Measurements from ENCODE around the gene ESRRB.

DNA sequence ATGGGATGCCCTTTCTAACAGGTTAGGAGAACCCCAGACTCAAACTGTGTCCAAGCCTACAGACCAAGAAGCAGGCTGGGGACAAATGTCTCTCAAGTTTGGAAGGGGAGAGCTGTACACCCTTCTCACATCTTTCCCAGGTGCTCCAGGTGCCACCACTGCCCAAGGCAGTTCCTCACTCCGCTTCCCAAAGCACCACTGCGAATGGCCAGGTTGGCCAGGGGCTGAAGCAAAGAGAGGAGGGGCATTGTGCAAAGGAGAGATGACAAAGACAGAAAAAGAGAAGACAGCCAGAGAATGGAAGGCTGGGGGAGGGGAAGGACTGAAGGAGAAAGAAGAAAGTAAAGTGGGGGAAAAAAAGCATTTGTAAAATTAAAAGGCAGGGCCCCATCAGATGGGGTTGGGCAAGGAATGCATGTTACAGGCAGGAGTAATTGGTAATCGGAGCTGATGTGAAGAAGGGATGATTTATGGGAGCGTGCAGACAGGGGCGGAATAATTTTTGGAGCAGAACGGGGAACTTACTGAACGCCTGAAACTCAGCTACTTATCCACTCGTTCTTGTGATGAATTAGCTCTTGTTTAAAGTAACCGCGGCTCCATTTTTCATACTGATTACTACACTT is 165.8 kb downstream of the ESRRB start:
- TF ChIP-seq, protein P1, sequence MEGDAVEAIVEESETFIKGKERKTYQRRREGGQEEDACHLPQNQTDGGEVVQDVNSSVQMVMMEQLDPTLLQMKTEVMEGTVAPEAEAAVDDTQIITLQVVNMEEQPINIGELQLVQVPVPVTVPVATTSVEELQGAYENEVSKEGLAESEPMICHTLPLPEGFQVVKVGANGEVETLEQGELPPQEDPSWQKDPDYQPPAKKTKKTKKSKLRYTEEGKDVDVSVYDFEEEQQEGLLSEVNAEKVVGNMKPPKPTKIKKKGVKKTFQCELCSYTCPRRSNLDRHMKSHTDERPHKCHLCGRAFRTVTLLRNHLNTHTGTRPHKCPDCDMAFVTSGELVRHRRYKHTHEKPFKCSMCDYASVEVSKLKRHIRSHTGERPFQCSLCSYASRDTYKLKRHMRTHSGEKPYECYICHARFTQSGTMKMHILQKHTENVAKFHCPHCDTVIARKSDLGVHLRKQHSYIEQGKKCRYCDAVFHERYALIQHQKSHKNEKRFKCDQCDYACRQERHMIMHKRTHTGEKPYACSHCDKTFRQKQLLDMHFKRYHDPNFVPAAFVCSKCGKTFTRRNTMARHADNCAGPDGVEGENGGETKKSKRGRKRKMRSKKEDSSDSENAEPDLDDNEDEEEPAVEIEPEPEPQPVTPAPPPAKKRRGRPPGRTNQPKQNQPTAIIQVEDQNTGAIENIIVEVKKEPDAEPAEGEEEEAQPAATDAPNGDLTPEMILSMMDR (IDR thresholded peaks at IDR 0.05; ENCODE audit: poor library complexity), result no peak
- TF ChIP-seq EZH2phosphoT487 (IDR thresholded peaks at IDR 0.05; ENCODE audit: low read depth, severe bottlenecking, unreplicated experiment), result no peak
